Right atrium auricular region (tissue), 2 donors: Measurements from ENCODE around the gene ALS2CL. TPM values are rescaled to one million over a fixed set of nuclear protein-coding genes. Genes with fewer than 3 reads are reported as not detected.

Experiments used
- DNase-seq: peaks from one replicate; pipeline ENCODE4 v3.0.0-alpha.2; 2019; ENCODE audit warnings: low spot score
- H3K27ac ChIP-seq, 2 donors: fragments of 200-600 bp; sonication (generic); 1 replicate in 1 of 2; 2 replicates in 1 of 2; pipeline ENCODE4 v1.5.1; 2016 to 2019
- H3K27me3 ChIP-seq, 2 donors: fragments of 200-600 bp; sonication (generic); one replicate each; pipeline versions ENCODE4 v1.5.1 to v1.6.0; 2017 to 2019
- H3K36me3 ChIP-seq: fragments of 200-600 bp; sonication (generic); one replicate; pipeline ENCODE4 v1.5.1; 2016
- H3K4me1 ChIP-seq, 2 donors: fragments of 200-600 bp; sonication (generic); one replicate each; pipeline versions ENCODE4 v1.5.1 to v1.6.0; 2017 to 2019
- H3K4me3 ChIP-seq, 2 donors: fragments of 200-600 bp; sonication (generic); 1 replicate in 1 of 2; 2 replicates in 1 of 2; pipeline ENCODE4 v1.5.1; 2017 to 2019; ENCODE audit warnings: mild to moderate bottlenecking in 1 of 2, moderate library complexity in 1 of 2
- H3K9me3 ChIP-seq, 2 donors: fragments of 200-600 bp; sonication (generic); one replicate each; pipeline ENCODE4 v1.5.1; 2019
- CTCF ChIP-seq, 2 donors: fragments of 200-600 bp; sonication (generic); IDR thresholded peaks; one replicate each; pipeline ENCODE4 v1.5.1; 2019; ENCODE audit warnings: antibody characterized with exemption in 2 of 2
- total RNA-seq, 2 donors: library from RNA; depleted of rRNA; stranded (reverse); fragments of >200 nt; gene quantifications; one replicate each; pipeline ENCODE4 v1.1.0, GENCODE V29; 2016

ALS2CL gene
- total RNA-seq, 2 donors from 2014 or later, result 8.3 to 12.5 TPM

- Histone ChIP-seq H3K27me3 (no peaks in the 10 kb centered on the region), H3K4me1 (peaks cover 0 to 6% of the 10 kb centered on the region in 2 donors), H3K4me3 (no peak overlapping the region), H3K27ac (no peak overlapping the region), H3K36me3 (no peaks in the 10 kb centered on the region), H3K9me3 (no peaks in the 10 kb centered on the region)
- TF ChIP-seq CTCF (IDR thresholded peaks at IDR 0.05), result no peak
- no peak for DNase-seq
These were observed 68.9 kb downstream of the ALS2CL start for GRCh38 chr3:46624533-46624932.

GRCh38 chr3:46619845-46620778 is 73.4 kb downstream of the ALS2CL start:
- no peak for TF ChIP-seq CTCF (IDR thresholded peaks at IDR 0.05)
- Histone ChIP-seq H3K4me1 (no peaks in the 10 kb centered on the region), H3K27me3 (no peaks in the 10 kb centered on the region), H3K9me3 (no peaks in the 10 kb centered on the region), H3K27ac (no peak overlapping the region), H3K4me3 (no peak overlapping the region), H3K36me3 (no peaks in the 10 kb centered on the region)
- DNase-seq, result peak; percentile 56

Other genes with a start within 250 kb of the ALS2CL start
- gene LTF, start 228.8 kb downstream of the ALS2CL start, total RNA-seq, result 1 to 10 TPM in 1 of 2 donors, under 1 TPM in 1; 0.51 to 1.8 TPM
- not detected for gene RTP3, start 195.7 kb downstream of the ALS2CL start, total RNA-seq
- 10 to 100 TPM in 1 of 2 donors, 1 to 10 TPM in 1; 7.0 to 29.7 TPM for gene LRRC2, start 127.4 kb downstream of the ALS2CL start, total RNA-seq
- gene FAM240A, start 81.2 kb downstream of the ALS2CL start, total RNA-seq, result not detected
- not detected for gene TMIE, start 7.7 kb upstream of the ALS2CL start, total RNA-seq
- gene PRSS50, start 24.2 kb upstream of the ALS2CL start, total RNA-seq, result under 1 TPM in 1 of 2 donors, not detected in 1; 0.12 TPM
- 100 to 1,000 TPM; 208 to 223 TPM for gene MYL3, start 169.8 kb upstream of the ALS2CL start, total RNA-seq
- gene PTH1R, start 184.0 kb upstream of the ALS2CL start, total RNA-seq, result 10 to 100 TPM in 1 of 2 donors, 1 to 10 TPM in 1; 7.2 to 10.1 TPM